Ectodermal cell (in vitro differentiated cells): ENCODE measurements around the gene CDKAL1.

Experiments
- H3K27ac ChIP-seq: 2 replicates; pipeline ENCODE4 v1.7.0; 2013; ENCODE audit warnings: mild to moderate bottlenecking, low read depth, low read length; ENCODE audit not compliant: insufficient read depth, poor library complexity, severe bottlenecking
- H3K27me3 ChIP-seq: 2 replicates; pipeline ENCODE4 v1.7.0; 2013; ENCODE audit warnings: mild to moderate bottlenecking, low read length; ENCODE audit not compliant: insufficient read depth, control insufficient read depth, poor library complexity, severe bottlenecking
- H3K36me3 ChIP-seq: one replicate; pipeline ENCODE4 v1.7.0; 2013; ENCODE audit warnings: low read length; ENCODE audit not compliant: control insufficient read depth, insufficient read depth
- H3K4me1 ChIP-seq: one replicate; pipeline ENCODE4 v1.7.0; 2013; ENCODE audit warnings: low read length; ENCODE audit not compliant: control insufficient read depth, insufficient read depth
- H3K4me3 ChIP-seq: 2 replicates; pipeline ENCODE4 v1.7.0; 2013; ENCODE audit warnings: low read depth, low read length, control low read depth; ENCODE audit not compliant: insufficient read depth
- H3K9me3 ChIP-seq: 2 replicates; pipeline ENCODE4 v1.7.0; 2013; ENCODE audit warnings: mild to moderate bottlenecking, low read length, moderate library complexity; ENCODE audit not compliant: control insufficient read depth
- WGBS, 2 experiments: methylation state at CpG; one replicate each; pipeline ENCODE4 v1.1.7; 2013; ENCODE audit warnings: missing lambda C conversion rate in 2 of 2; 5-methylcytosine and 5-hydroxymethylcytosine counted together

The CDKAL1 gene

DNA sequence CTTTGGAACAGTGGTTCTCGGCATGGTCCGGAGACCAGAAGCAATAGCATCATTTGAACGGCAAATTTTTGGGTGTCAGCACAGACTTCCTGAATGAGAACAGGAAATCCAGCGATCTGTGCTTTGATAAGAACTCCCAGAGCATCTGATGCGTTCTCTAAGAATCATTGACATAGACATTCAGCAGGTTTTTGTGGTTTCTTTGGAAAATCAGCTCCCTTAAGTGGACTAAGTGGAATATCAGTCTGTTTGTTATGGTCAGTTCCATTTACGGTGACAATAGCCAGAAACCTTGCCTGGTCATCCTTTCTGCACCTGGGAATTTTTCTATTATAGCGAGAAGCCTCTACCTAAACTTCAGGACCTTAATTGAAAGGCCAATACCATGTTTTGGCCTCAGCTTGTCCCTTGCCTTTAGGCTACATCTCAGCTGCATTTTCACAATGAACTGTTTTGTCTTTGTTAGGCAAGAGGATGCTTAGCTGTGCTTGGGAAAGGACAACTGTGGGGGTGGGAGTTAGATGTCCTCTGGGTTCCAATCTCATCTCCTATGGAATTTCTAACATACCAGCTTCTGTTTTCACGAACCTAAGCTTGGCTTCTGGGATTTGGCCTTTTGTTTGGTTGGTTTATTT, 299.7 kb downstream of the CDKAL1 start:
- H3K4me1 ChIP-seq, result peaks cover 11% of the 10 kb centered on the region
- 84 to 93% methylated on average over 7 to 8 of the region's 8 CpGs for whole genome bisulfite sequencing, 2 experiments
- no peaks in the 10 kb centered on the region for H3K36me3 ChIP-seq
- H3K9me3 ChIP-seq, result no peaks in the 10 kb centered on the region
- H3K4me3 ChIP-seq, result no peak overlapping the region
- H3K27me3 ChIP-seq, result no peaks in the 10 kb centered on the region
- H3K27ac ChIP-seq, result no peak overlapping the region

DNA sequence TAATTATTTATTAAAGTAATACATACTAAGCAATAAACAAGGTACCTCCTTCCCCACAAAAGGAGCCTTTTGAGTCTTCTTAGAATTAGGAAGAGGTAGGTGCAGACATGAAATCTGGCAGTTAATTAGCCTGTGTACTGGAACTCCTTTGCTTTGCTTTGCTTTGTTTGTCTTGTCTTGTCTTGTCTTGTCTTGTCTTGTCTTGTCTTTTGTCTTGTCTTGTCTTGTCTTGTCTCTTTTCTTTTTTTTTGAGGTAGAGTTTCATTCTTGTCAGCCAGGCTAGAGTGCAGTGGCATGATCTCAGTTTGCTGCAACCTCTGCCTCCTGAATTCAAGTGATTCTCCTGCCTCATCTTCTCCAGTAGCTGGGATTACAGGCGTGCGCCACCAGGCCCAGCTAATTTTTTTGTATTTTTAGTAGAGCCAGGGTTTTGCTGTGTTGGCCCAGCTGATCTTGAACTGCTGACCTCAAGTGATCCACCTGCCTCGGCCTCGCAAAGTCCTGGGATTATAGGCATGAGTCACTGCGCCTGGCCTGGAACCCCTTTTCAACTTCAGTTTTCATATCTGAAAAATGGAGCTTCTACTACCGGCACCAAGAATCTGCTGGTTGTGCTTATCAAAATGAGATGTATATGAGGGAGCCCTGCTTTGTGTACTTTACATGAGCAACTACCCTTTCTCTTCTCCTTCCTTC, 301.2 kb downstream of the CDKAL1 start:
- no peak overlapping the region for H3K27ac ChIP-seq
- H3K4me1 ChIP-seq, result peaks cover 11% of the 10 kb centered on the region
- no peak overlapping the region for H3K4me3 ChIP-seq
- no peaks in the 10 kb centered on the region for H3K27me3 ChIP-seq
- 91 to 95% methylated on average over 6 of the region's 6 CpGs for WGBS, 2 experiments
- H3K36me3 ChIP-seq, result no peaks in the 10 kb centered on the region
- H3K9me3 ChIP-seq, result no peaks in the 10 kb centered on the region

- H3K4me3 ChIP-seq, result no peak overlapping the region
- no peaks in the 10 kb centered on the region for H3K9me3 ChIP-seq
- no peaks in the 10 kb centered on the region for H3K36me3 ChIP-seq
- H3K4me1 ChIP-seq, result peaks cover 11% of the 10 kb centered on the region
- no peaks in the 10 kb centered on the region for H3K27me3 ChIP-seq
- WGBS, 2 experiments, result 98 to 100% methylated on average over 1 to 2 of the region's 2 CpGs
- no peak overlapping the region for H3K27ac ChIP-seq
Measured at GRCh38 chr6:20837189-20837588, 302.9 kb downstream of the CDKAL1 start.

DNA sequence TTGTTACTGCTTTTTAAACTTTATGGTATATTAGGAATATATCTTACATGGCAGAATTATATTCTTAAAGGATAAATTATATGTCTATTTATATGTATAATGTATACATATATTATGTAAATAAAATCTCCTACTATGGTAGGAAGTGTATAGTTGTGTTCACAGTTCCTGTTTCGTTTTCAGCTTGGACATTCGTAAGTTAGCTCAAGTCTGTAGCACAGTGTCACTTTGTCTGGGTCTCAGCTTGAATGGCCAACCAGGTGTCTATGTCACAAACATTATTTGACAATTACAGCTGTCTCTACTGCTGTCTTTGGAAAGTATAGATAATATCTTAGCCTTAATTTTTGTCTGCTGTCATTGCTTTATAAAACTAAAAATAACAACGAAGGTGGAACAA, 303.9 kb downstream of the CDKAL1 start:
- Histone ChIP-seq H3K9me3 (no peaks in the 10 kb centered on the region), H3K4me3 (no peak overlapping the region), H3K36me3 (no peaks in the 10 kb centered on the region), H3K27me3 (no peaks in the 10 kb centered on the region), H3K27ac (no peak overlapping the region), H3K4me1 (peaks cover 11% of the 10 kb centered on the region)
- 100% methylated on average over 2 of the region's 3 CpGs for WGBS, 2 experiments

- 88 to 92% methylated on average over 2 of the region's 2 CpGs for WGBS, 2 experiments
- Histone ChIP-seq H3K27me3 (no peaks in the 10 kb centered on the region), H3K4me3 (no peak overlapping the region), H3K36me3 (no peaks in the 10 kb centered on the region), H3K27ac (no peak overlapping the region), H3K4me1 (peaks cover 4% of the 10 kb centered on the region), H3K9me3 (no peaks in the 10 kb centered on the region)
Measured at GRCh38 chr6:20839630-20840029, 305.4 kb downstream of the CDKAL1 start.

DNA sequence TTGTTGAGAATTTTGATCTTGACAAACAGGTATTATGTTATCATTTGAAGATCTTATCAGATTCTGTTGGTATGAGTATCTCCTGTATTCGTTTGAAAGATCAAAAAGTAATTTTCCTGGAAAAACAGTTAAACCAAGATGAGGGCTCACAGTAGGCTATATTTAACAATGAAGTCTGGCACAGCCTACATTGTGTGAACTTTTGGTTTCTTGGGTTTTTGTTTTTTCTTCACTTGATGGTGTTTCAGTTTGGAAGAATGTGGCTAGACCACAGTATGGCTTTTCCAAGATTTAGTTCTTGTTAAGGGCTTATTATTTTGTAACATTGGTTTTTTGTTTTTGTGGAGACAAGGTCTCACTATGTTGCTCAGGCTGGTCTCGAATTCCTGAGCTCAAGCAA, 306.4 kb downstream of the CDKAL1 start:
- Histone ChIP-seq H3K9me3 (no peaks in the 10 kb centered on the region), H3K27ac (no peak overlapping the region), H3K36me3 (no peaks in the 10 kb centered on the region), H3K4me1 (no peaks in the 10 kb centered on the region), H3K27me3 (no peaks in the 10 kb centered on the region), H3K4me3 (no peak overlapping the region)
- 90 to 97% methylated on average over 2 of the region's 2 CpGs for WGBS, 2 experiments

DNA sequence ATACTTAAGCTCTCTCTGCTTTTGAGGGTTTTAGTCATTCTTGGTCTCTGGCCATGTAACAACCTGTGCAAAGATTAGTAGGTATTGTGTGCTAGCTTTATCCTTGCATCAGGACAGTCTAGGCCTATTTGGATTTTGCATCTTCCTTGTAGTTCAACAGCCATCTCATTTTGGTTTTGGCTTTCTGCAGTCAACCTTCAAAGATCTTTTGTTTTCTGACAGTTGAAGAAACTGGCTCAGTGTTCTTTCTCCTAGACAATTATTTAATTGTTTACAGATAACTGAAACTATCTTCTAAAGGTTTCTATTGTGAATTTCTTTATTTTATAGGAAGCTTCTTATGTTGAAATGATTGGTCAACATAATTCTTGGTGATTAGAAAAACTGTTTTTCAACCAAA, 307.5 kb downstream of the CDKAL1 start:
- H3K9me3 ChIP-seq, result no peaks in the 10 kb centered on the region
- no peak overlapping the region for H3K4me3 ChIP-seq
- no peaks in the 10 kb centered on the region for H3K4me1 ChIP-seq
- no peak overlapping the region for H3K27ac ChIP-seq
- no peaks in the 10 kb centered on the region for H3K27me3 ChIP-seq
- no peaks in the 10 kb centered on the region for H3K36me3 ChIP-seq

- Histone ChIP-seq H3K9me3 (no peaks in the 10 kb centered on the region), H3K36me3 (no peaks in the 10 kb centered on the region), H3K4me1 (no peaks in the 10 kb centered on the region), H3K27ac (no peak overlapping the region), H3K27me3 (no peaks in the 10 kb centered on the region), H3K4me3 (no peak overlapping the region)
Measured at GRCh38 chr6:20845592-20845991, 311.3 kb downstream of the CDKAL1 start.

DNA sequence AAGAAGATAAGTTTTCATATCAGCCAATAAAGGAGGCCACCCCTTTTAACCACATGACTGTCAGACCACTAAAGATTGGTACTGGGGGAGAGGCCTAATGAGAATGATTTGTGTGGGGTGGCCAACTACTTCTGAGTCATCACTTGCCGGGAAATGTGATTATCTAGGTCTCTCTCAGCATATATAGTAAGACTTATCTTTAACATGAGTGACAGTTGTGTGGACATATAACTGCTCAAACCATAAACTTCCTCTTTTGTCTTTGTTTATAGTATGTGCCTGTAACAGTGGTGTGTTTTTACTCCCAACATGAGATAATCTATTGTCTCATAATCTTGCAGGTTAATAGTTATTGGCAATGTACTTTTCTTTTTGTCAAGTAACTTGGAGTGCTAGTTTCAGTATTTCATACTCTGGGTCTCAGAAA, 312.4 kb downstream of the CDKAL1 start:
- Histone ChIP-seq H3K4me3 (no peak overlapping the region), H3K9me3 (no peaks in the 10 kb centered on the region), H3K27ac (no peak overlapping the region), H3K4me1 (no peaks in the 10 kb centered on the region), H3K36me3 (no peaks in the 10 kb centered on the region), H3K27me3 (no peaks in the 10 kb centered on the region)
- 100% methylated on average over 1 of the region's 1 CpG; no CpG with 5 or more reads in 1 of the 2 experiments for WGBS, 2 experiments

DNA sequence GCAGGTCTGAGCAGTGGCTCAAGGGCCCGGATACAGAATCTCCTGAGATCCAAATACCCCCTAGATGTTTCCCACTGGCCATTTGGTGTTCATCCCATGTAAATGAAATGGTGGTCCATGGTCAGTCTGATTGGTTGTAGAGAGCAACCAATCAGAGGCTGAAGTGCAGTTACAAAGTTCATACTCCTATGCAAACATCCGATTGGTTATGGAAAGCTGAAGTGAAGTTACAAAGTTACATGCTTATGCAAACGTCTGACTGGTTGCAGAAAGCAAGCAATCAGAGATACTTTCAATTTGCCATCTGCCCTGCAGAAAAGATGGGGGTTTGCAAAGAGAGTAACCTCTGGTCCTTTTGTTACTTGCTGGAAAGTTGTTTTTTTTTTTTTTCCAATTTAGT, 313.6 kb downstream of the CDKAL1 start:
- H3K4me3 ChIP-seq, result no peak overlapping the region
- 89 to 90% methylated on average over 3 of the region's 3 CpGs for WGBS, 2 experiments
- H3K27me3 ChIP-seq, result no peaks in the 10 kb centered on the region
- no peak overlapping the region for H3K27ac ChIP-seq
- no peaks in the 10 kb centered on the region for H3K9me3 ChIP-seq
- no peaks in the 10 kb centered on the region for H3K4me1 ChIP-seq
- H3K36me3 ChIP-seq, result no peaks in the 10 kb centered on the region
